Iris pigment epithelial cell (primary cell): Measurements from ENCODE around the gene BCAN.
"Not testable (repeated sequence)": the region's sequence is repeated elsewhere in the genome, so short reads cannot be mapped to it uniquely, and the experiment has no call there.

Experiments used
- DNase-seq: peaks from one replicate; pipeline ENCODE4 v3.0.0-alpha.2; 2011; ENCODE audit warnings: low read depth

Gene BCAN, protein sequence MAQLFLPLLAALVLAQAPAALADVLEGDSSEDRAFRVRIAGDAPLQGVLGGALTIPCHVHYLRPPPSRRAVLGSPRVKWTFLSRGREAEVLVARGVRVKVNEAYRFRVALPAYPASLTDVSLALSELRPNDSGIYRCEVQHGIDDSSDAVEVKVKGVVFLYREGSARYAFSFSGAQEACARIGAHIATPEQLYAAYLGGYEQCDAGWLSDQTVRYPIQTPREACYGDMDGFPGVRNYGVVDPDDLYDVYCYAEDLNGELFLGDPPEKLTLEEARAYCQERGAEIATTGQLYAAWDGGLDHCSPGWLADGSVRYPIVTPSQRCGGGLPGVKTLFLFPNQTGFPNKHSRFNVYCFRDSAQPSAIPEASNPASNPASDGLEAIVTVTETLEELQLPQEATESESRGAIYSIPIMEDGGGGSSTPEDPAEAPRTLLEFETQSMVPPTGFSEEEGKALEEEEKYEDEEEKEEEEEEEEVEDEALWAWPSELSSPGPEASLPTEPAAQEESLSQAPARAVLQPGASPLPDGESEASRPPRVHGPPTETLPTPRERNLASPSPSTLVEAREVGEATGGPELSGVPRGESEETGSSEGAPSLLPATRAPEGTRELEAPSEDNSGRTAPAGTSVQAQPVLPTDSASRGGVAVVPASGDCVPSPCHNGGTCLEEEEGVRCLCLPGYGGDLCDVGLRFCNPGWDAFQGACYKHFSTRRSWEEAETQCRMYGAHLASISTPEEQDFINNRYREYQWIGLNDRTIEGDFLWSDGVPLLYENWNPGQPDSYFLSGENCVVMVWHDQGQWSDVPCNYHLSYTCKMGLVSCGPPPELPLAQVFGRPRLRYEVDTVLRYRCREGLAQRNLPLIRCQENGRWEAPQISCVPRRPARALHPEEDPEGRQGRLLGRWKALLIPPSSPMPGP

DNA sequence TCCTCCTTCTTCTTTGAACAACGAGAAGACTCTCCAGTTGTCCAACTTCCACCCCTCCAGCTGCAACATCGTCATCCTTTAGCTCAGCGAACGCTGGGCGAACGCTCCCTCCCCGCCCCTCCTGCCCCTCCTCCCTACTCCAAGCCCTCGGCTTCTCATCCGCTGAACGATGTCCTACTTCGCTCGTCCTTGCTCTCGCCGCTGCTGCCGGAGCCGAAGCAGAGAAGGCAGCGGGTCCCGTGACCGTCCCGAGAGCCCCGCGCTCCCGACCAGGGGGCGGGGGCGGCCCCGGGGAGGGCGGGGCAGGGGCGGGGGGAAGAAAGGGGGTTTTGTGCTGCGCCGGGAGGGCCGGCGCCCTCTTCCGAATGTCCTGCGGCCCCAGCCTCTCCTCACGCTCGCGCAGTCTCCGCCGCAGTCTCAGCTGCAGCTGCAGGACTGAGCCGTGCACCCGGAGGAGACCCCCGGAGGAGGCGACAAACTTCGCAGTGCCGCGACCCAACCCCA, at the start of gene BCAN:
BCAN (plus strand) TSS at position 357 of the 504 bp plus-strand sequence. CDS start 3,938 bp downstream, outside the sequence.
- peak; percentile 26 for DNase-seq

DNA sequence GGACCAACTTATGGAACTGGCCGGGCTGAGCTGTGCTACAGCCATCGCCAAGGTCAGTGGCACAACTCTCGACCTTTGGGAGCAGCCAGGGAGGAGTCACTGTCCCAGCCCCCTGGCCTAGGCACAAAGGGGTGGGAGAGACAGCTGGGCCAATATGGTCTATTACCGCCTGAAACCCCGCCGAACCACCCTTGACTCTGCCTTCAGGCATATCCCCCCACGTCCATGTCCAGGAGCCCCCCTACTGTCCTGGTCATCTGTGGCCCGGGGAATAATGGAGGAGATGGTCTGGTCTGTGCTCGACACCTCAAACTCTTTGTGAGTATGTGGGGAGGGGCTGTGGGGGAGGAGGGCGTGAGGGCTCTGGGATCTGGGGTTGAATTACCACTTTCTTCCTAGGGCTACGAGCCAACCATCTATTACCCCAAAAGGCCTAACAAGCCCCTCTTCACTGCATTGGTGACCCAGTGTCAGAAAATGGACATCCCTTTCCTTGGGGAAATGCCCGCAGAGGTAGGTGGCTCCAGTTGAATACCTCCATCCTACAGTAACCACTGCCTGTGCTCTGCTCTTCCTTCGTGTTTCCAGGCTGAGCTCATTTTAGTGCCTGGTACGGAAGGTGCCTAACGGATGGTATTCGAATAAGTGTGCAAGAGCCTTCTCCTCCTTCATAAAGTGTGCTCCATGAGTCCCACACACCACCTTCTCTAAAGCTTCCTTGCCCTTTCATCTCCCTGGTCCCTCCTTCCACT, 49.6 kb upstream of the BCAN start:
- DNase-seq, result no peak

DNA sequence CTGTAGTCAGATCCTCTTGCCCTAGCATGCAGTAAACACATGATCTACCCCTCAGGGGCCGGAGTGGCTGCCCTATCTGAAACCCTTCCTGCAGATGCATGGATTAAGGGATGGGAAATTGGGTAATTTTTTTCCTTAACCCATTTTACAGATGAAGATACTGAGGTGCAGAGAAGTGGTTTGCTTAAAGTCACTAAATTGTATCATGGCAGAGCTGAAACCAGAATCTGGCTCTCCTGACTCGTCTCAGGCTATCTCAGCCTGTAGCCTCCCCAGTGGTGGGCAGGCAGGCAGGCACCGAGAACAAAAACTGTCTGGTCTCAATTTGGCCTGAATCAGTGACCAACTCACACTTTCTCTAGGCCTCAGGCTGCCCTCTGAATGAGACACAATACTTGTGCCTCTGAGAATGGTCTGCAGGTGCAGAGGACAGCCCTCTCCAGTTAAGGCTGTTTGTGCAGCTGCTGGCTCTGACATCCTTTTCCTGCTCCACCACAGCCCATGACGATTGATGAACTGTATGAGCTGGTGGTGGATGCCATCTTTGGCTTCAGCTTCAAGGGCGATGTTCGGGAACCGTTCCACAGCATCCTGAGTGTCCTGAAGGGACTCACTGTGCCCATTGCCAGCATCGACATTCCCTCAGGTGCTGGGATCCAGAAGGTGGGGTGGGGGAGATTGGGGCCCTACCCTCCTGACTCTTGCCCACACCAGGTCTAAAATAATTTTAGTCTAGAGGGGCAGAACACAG, 48.8 kb upstream of the BCAN start:
- DNase-seq, result no peak

DNA sequence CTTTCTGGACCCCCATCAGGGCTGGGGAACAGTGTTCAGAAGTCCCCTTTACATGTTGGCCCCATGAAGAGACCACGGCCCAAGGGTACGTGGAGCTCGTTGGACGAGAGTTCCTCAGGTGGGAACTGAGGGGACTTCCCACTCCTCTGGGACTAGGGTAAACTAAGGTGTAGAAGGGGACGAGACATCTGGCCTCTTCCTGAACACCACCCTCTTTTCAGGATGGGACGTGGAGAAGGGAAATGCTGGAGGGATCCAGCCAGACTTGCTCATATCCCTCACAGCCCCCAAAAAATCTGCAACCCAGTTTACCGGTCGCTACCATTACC, 48.3 kb upstream of the BCAN start:
- no peak for DNase-seq

DNA sequence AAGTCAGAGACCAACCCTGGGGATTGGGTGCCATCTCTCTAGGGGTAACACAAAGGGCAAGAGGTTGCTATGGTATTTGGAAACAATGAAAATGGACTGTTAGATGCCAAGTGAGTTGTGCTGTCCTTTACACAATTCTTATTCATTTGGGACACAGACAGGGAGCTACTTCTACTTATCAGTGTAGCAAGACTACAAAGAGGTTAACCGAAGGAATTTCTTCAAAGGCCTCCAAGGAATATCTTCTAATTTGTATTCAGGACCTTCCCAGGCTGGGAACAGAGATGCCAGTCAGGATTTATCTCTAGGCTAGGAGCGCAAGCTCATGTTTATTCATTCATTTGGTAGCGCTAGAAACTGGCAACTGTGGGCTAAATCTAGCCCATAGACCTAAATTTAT, 47.7 kb upstream of the BCAN start:
- DNase-seq, result no peak

DNA sequence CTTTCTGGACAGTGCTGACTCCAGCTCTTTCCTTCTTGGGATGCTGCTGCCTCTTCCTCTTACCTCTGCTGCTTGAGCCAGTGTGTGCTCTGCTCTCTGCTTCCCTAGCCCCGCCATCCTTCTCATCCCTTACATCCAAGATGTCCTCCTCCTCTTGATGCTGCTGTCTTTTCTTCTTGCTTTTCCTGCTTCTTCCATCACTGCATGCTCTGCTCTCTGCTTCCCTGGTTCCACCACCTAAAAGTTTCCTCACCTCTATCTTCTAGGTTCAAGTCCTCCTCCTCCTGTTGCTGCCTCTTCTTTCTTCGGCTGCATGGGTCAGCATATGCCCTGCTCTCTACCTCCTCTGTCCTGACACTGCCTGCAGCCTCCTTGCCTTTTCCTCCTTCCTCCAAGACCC, 46.9 kb upstream of the BCAN start:
- no peak for DNase-seq

DNA sequence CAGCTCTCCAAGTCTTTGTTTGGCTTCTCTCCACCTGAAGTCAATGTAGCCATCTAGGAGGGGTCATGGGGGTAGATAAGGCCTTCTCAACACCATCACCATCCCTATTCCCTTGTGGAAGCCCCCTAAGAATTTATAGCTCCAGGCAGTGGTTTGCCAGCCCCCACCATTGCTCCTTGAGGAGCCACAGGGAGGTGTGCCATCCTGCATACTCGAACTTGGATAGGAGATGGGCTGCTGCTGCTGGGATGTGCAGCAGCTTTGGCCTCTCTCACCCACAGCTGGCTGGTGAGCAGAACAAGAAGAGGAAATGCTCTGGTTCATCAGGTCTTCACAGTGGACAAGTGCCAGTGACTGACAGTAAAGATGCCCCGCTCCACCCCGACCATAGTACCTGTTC, 45.5 kb upstream of the BCAN start:
- DNase-seq, result no peak

DNA sequence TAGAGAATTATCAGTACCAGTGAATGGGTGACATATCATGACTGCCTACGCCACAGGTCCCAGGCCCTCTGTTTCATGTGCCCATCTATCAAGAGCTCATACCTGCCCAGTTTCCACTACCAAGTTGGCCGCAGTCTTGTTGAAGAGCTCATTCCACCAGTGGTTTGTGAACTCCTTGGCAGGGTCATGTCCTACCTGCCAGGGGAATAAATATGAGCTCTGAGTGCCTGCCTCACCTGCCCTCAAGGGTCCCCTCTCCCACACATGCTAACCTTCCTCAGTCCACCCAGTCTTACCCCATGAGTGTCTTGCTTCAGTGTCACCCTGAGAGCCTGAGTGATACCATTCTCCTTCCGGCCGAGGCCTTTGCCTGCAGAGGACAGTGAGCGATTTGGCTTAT, 43.8 kb upstream of the BCAN start:
- no peak for DNase-seq

DNA sequence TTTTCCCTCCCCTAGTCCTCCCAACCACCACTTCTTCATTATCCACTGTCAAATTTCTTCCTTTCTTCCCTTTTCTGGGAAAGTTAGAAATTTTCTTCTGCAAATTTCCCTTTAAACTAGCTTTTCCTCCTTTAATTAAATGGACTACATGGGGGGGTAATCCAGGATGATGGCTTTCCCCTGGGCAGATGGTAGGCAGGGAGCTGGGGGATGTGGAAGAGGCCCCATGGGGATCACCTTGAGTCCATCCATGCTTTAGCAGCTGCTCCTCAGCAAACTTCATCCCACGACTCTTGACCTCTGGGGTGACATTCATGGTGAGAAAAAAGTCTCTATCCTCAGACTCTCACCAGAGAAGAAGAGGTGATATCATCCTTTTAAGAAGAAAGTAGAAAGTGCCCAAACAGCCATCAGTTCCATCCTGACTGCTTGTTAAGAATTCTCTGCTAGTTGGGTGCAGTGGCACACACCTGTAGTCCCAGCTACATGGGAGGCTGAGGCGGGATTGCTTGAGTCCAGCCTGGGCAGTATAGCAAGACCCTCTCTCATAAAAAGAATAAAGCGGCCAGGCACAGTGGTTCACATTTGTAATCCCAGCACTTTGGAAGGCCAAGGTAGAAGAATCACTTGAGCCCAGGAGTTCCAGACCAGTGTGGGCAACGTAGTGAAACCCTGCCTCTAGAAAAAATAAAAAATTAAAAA, 43.0 kb upstream of the BCAN start:
- DNase-seq, result no peak

DNA sequence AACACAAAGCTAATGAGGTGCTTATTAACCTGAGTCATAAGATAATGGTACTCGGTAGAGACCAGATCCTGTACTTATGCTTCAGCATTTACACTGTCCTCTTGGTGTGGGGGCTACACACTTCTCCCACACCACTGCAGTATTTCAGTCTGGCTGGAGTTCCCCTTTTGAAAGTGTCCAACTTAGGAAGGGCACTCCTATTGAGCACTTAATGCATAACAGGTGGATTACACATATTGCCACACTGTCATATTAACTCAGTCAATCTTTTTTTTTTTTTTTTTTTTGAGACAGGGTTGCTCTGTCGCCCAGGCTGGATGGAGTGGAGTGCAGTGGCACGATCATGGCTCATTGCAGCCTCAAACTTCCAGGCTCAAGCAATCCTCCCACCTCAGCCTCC, 42.1 kb upstream of the BCAN start:
- DNase-seq, result peak; percentile 30

DNA sequence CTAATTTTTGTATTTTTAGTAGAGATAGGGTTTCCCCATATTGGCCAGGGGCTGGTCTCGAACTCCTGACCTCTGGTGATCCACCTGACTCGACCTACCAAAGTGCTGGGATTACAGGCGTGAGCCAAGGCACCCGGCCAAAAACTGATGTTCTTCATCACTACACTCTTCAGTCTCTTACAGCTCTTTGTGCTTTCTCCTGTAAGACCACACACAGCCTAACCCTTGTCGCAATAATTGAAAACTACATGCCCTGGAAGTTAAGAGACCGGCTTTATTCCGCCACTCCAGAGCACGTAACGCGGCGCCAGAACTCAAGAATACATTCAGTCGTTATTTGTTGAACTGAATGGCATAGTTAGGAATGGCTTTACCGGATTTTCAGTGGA, 41.2 kb upstream of the BCAN start:
- DNase-seq, result no peak

DNA sequence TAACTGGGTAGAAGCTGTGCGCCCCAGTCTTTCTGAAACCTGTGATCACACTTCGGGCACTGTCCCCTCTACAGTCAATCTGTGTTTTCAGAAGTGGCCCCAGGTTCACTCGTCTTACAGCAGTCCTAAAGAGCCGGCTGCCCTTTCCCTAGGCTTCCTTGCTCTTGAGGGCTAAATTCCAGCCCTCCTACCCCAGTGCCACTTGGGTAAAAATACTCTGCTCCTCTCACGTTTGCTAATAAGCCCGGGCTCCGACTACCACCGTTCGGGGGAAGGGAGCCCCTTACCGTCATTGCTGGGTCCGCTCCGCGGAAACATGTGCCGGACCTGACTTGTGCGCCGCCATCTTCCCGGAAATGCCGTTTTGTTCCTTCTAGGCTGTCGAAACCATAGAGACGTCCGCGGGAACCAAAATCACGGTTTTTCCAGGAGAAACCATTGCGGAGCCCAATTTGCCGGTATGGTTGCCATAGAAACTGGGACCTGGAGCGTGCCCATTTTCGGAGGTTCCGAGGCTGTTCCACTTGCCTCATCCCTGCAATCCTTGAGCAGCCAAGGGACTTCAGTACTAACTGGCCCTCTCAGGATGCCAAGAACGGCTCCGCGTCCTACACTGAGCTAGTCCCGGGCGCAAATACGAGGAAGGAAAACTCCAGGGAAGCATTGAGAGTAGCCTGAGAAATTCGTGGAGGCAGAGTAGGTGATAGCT, 40.6 kb upstream of the BCAN start, which contains the start of gene GPATCH4:
GPATCH4 (minus strand) TSS at position 358 of the 709 bp plus-strand sequence.
- peak; percentile 90 for DNase-seq

DNA sequence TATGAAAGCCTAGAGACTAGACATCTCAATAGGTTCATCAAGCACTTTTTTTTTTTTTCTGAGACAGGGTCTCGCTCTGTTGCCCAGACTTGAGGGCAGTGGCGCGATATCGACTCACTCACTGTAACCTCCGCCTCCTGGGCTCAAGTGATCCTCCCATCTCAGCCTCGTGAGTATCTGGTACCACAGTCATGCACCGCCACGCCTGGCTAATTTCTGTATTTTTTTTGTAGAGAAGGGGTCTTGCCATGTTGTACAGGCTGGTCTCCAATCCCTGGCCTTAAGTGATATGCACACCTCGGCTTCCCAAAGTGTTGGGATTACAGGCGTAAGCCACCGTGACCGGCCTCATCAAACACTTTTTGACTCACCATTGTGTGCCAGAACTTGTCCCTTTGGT, 40.0 kb upstream of the BCAN start:
- DNase-seq, result no peak

DNA sequence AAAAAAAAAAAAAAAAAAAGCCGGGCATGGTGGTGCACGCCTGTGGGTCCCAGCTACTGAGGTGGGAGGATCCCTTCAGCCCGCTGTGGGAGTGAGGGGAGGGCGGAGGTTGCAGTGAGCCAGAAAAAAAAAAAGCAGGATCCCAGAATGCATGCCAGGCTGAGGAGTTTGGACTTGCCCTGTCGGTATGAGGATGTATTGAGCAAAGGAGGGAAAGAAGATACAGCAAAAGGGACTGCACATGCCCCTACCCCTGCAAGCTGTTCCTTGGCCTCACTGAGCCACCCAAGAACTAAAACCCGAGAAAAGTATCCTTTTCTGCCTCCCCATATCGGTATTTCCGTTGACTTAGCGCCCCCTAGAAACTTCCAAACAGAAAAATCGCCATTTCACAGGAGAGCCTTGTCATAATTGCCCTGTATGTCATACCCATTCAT, 39.3 kb upstream of the BCAN start:
- DNase-seq, result no peak

DNA sequence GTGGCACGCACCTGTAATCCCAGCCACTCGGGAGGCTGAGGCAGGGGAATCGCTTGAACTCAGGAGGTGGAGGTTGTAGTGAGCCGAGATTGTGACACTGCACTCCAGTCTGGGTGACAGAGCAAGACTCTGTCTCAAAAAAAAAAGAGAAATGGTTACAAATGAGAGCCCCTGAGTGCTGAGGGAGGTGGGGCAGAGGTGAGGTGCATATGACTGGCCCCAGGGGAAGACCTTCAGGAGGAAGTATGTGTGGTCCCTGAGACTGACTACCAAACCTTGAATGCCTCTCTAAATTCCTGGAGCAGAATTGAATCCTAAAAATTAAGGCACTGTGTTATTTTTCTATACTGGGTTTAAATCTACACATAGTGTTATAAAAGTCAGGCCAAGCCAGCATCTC, 34.6 kb upstream of the BCAN start:
- DNase-seq, result not testable (repeated sequence)

DNA sequence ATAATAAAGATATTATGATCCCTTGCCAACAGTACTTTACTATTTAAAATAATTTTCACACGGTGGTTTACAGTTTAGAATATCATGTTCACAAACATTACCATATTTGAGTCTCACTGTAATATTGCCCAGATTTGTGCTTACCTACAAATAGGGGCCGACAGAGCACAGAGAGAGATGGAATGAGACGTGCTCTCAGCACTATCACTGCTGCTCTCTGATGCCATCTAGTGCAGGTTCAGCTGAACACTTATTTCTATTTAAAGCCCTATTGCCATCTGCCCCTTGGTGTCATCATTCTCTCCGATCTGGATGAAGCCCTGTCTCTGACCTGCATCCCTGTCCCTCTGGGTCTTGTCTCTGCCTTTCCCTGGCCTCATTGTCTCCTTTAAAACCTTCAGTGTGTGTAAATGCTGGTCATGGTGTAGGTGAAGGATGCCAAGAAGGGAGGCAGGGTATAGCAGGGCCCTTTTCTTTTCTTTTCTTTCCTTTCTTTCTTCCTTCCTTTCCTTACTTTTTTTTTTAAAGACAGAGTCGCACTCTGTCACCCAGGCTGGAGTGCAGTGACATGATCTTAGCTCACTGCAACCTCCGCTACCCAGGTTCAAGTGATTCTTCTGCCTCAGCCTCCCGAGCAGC, 33.8 kb upstream of the BCAN start:
- peak; percentile 73 for DNase-seq

DNA sequence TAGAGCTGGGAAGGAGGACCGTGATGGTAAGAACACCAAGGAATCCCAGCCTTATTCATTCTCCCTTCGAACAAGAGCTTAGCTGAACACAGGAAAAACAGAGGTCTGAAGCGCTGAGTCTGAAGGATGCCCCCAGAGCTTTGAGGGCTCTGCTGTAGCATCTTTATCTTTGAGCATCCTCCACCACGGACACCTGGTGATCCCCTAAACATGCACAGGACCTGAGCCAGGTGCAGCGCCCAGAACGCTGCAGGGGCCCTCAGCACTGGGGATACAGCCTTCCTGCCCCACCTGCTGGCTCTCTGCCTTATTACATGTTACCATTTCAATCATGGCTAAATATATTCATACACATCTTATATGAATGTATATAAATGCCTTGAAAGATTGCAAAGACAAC, 32.9 kb upstream of the BCAN start:
- DNase-seq, result no peak

DNA sequence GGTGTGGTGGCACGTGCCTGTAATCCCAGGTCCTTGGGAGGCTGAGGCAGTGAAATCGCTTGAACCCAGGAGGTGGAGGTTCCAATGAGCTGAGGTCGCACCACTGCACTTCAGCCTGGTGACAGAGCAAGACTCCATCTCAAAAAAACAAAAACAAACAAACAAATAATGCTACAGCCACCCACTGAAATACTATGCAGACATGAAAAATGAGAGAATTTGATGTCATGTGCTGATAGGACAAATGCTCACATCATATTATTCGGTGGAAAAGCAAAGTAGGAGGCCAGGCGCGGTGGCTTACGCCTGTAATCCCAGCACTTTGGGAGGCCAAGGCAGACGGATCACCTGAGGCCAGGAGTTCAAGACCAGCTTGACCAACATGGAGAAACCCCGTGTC, 31.8 kb upstream of the BCAN start:
- DNase-seq, result not testable (repeated sequence)

DNA sequence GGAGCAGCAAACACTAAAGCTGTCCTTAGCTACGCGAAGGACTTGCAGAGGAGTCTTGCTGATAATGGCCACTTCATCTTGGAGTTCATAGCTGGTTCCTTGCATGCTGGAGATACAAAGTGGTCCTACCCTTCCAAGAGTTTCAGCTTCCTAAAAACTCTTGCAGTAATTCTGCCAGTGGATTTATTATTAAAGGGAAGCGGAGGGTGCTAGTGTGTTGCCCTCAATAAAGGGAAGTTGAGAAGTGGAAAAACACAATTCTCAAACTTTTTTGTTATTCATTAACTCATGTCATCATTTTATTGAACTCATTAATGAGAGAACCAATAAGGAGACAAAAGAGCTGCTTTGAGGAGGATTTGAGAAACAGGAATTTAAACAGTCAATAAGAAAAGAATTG, 29.3 kb upstream of the BCAN start:
- no peak for DNase-seq

DNA sequence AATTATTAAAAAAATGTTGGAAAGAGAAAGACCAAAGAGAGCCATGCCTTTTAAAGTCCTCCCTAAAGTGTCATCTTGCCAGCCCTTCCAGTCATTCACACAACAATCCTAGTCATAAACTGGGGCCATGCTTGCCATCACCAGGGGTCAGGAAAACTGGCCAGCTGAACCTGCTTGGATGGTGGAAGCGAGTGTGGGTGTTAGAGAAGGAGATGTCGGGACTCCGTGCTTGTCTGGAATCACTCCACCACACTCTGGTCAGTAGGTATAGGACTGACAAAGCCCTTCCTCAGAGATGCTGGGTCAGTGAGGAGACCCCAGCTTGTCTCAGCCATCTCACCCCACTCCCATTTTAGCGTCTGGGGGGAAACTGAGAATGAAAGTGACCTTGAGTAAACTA, 26.0 kb upstream of the BCAN start:
- DNase-seq, result no peak
